ENCODE results near the gene ESRP2. TPM values are rescaled to one million over a fixed set of nuclear protein-coding genes. Genes with fewer than 3 reads are reported as not detected.

Gene ESRP2
- total and polyA plus RNA-seq, 10 donors, result 0.02 to 0.35 (median 0.23) TPM; not detected in 2

- Histone ChIP-seq H3K27ac (peak within 1 kb of the TSS; percentile 85 to 97 (median 94)), H3K4me3 (peak within 1 kb of the TSS; percentile 77 to 95 (median 84)), H3K4me1 (peaks cover 7 to 75% (median 50%) of the 10 kb centered on the region in 6 donors), H3K36me3 (peaks cover 0 to 35% (median 17%) of the 10 kb centered on the region in 6 donors), H3K9me3 (no peaks in the 10 kb centered on the region), H3K27me3 (replicated peaks in 1 of 7) (no peaks in the 10 kb centered on the region)
- intact Hi-C loops (cut with DNase I; ENCODE audit: low total_unique reads), result loop anchor here (5.0 kb wide), 2 partner anchors 43 to 63 kb away; no protein-coding TSS in a partner anchor
- DNase-seq, result peak; percentile 95
- WGBS, 5 donors, result 0% methylated on average over 32 to 123 of the region's 123 CpGs
- TF ChIP-seq CTCF (IDR thresholded peaks at IDR 0.05 in 8 of 11, conservative IDR thresholded peaks at IDR 0.05 in 3 of 11), result peak; percentile 54 to 91 (median 80)
- TF ChIP-seq POLR2A (IDR thresholded peaks at IDR 0.05), result peak in 1 of 3 donors; percentile 37
- peak; percentile 60 to 81 (median 76) for TF ChIP-seq POLR2AphosphoS5 (IDR thresholded peaks at IDR 0.05)
Observed at GRCh38 chr16:68264128-68265077, 28.5 kb upstream of the ESRP2 start, which contains the start of gene SLC7A6. Gene SLC7A6, plus strand, starts transcription at chr16:68264526. Its CDS starts 10,201 bp downstream, at chr16:68274727.

- H3K27me3 ChIP-seq (replicated peaks in 1 of 7), result no peaks in the 10 kb centered on the region
- TF ChIP-seq POLR2AphosphoS5 (IDR thresholded peaks at IDR 0.05) (no peak), POLR2A (IDR thresholded peaks at IDR 0.05) (no peak), CTCF (IDR thresholded peaks at IDR 0.05 in 8 of 11, conservative IDR thresholded peaks at IDR 0.05 in 3 of 11) (no peak)
- peaks cover 7 to 71% (median 46%) of the 10 kb centered on the region in 6 donors for H3K4me1 ChIP-seq
- 31 to 61% (median 34%) methylated on average over 6 to 11 of the region's 11 CpGs for WGBS, 5 donors
- peaks cover 0 to 40% (median 22%) of the 10 kb centered on the region in 6 donors for H3K36me3 ChIP-seq
- H3K27ac ChIP-seq, result peak overlapping the region; percentile 85 to 97 (median 94)
- intact Hi-C loops (cut with DNase I; ENCODE audit: low total_unique reads), result loop anchor here (5.0 kb wide), 1 partner anchor 64 kb away; no protein-coding TSS in a partner anchor
- H3K4me3 ChIP-seq, result peak overlapping the region; percentile 77 to 95 (median 84)
- H3K9me3 ChIP-seq, result no peaks in the 10 kb centered on the region
- no peak for DNase-seq
Observed at GRCh38 chr16:68263559-68264127, 27.7 kb upstream of the ESRP2 start.

- WGBS, 5 donors, result 88 to 94% (median 90%) methylated on average over 27 of the region's 27 CpGs
- no peak for DNase-seq
- Histone ChIP-seq H3K36me3 (peaks cover 0 to 67% (median 35%) of the 10 kb centered on the region in 6 donors), H3K27me3 (replicated peaks in 1 of 7) (no peaks in the 10 kb centered on the region), H3K4me3 (no peak overlapping the region), H3K27ac (peak overlapping the region in 1 of 8 donors; percentile 87), H3K4me1 (peaks cover 4 to 53% (median 36%) of the 10 kb centered on the region in 6 donors), H3K9me3 (no peaks in the 10 kb centered on the region)
- intact Hi-C loops (cut with DNase I; ENCODE audit: low total_unique reads), result no loop called here
- TF ChIP-seq POLR2A (IDR thresholded peaks at IDR 0.05), result no peak
- peak in 1 of 3 donors; percentile 44 for TF ChIP-seq POLR2AphosphoS5 (IDR thresholded peaks at IDR 0.05)
Observed at GRCh38 chr16:68259007-68259825, 23.3 kb upstream of the ESRP2 start.

Data from spleen (tissue), 11 donors.